HG03521 (cell line): ENCODE results near the gene ACIN1.
"Not testable (repeated sequence)": the region's sequence is repeated elsewhere in the genome, so short reads cannot be mapped to it uniquely, and the experiment has no call there.

Experiments used
- ATAC-seq: cut with Tn5 transposase; IDR thresholded peaks from one replicate; pipeline ENCODE4 v1.9.1; 2021; ENCODE audit warnings: mild to moderate bottlenecking, moderate library complexity; ENCODE audit not compliant: unreplicated experiment

The ACIN1 gene

DNA sequence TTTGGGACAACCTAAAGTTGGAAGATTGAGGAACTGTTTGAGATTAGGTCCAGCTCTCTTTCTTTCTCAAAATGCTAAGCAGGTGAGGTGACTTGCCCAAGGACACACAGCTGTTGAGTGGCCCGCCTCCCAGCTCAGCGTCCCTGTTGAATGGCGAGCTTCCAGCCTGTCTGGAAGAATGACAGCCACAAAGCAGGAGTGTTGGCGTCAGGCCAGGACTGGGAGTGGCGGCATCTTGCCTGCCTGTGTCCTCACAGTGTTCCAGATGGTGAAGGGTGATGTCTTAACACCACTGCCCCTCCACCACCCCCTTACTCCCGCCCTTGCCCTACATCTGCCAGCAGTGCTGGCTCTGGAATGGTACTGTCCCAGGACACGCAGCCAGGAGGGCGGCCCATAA is 28.5 kb upstream of the ACIN1 start:
- ATAC-seq = no peak

DNA sequence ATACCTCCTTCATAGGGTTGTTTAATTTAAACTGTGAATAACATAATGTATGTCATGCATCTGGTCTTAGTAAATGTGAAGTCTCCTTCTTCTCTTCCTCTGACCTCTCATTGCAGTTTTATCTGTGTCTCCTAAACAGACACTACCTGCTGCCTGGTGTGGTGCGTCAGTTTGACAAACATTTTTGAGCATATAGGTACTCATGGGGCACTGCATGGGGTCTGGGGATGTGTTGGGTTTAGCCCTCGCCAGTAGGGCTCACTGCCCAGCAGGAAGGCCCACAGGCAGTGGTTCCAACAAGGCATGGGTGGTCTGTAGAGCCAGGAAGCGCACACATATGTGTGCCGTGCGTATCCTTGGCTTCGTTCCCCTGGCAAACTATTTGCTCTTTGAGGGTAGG is 27.1 kb upstream of the ACIN1 start:
- no peak for ATAC-seq

DNA sequence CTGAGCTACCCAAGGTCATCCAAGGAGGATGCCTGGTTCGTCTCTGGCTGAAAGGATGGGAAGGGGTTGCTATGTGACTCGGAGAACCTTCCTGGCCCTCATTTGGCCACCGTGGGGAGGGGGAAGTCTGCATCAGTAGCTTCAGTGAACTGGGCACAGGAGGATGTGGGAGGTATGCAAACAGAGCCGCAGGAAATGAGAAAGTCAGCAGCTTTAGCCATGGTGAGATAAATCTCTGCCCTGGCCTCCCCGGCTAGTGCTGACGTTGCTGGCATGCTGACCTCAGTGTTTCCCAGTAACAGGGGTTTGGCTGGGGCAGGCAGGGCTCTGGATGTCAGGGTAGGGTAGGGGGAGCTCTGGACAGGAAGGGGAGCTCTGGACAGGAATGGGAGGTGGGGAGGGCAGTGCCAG is 26.4 kb upstream of the ACIN1 start:
- ATAC-seq = no peak

DNA sequence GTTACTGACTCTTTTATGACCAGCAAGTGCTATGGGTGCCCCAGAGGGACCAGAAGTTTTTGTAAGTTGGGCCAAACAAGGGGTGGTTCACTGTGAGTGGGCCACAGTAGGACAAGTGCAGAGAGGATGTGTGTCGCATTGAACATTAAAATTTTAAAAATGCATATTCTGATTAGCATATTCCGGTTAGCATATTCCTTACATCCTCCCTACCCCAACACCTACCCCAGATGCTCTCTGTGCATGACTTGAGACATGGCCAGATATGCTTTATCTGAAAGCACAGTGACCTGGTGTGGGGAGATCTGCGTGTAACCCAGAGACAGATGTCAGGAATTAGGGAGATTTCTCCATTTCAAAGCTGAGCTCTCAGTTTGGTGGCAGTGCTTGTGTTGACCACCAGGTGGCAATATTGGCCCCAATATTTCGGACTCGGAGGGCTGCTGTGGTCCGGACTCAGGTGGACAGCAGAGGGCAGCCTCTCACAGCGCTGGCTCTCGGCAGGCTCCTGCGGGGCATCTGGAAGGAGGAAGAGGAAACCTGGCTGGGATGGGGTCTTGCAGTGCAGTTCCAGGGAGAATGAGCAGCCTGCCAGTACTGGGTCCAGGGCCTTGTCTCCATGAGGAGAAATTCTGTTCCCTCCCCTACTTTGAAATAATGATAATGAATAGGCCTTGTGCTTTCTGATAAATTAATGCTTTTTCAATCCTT is 25.8 kb upstream of the ACIN1 start:
- peak; percentile 72 for ATAC-seq

DNA sequence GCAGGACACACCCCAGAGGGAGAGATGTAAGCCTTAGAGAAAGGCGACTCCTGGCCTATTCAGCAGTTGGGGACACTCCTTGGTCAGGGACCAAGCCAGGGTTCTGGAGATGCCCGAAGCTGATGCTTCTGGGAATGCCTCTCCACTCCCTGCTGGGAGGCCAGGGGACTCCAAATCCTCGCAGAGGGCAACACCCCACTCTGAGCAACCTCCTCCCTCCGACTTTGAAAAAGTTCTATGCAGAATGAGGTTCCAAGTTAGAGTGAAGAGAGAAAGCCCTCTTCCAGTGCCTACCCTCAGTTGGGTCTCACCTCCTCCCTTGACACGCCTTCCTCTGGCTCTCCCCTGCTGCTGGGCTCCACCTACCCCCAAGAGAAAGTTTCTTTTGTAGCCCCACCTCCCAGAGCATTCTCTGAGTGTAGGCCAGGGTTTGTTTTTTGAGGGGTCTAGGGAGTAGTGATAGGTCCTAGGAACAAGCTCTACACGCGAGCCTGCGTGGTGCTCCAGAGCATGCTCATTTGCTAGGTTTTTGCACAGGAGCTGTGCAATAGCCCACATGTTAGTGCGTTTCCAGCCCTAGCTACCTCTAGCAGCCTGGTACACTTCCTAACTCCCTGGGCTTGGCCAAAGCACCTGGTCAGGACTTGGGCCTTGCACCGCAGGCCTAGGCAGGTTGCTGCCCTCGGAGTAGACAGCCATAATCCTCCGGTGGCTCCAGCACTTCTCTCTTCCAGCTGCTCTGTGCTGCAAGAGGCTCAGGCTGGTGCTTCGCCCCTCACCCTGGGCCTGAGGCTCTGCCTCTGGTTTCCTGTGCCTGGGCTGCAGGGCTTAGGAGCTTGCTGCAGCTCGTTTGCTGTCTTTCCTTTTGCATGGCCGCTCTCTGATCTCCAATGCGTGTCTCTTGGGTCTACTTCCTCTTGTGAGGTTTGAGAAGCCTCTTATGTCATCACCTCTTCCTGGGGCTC is 24.7 kb upstream of the ACIN1 start:
- no peak for ATAC-seq

DNA sequence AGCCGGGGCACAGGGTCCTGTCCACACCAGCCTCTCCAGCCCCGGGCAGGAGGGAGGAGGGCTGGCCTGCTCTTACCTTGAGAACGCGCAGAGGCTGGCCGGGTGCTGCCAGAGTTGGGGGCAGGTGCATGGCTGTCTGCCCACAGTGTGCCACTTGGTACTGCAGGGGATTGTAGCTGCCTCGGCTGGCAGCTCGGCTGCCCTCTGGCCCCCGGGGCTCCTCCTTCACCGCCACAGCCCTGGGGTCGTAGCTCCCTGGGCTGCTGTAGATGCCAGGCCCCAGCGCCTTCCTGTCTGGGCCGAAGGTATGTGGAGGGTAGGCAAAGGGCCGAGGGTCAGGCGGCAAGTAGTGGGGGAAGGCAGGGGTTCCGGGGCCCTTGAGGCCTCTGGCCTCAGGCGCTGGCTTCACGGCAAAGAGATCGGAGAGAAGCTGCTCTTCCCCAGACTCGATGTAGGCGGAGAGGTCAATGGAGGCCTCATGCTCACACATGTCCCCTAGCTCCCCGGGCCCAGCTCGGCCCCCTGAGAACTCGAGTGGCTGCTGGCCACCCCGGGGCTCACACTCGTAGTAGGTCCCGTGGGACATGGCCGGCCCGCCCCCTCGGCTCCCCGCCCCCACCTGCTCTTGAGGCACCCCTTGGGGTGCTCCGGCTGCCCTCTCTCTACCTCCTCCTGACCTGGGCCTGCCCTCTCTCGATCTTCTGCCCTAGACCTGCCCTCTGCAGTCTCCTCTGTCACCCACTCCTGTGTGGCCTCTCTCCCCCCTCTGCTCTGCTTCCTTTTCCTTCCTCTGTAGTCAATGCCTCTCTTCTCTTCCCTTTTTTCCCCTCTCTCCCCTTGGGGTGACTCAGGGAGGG is 23.8 kb upstream of the ACIN1 start, which contains the start of gene CEBPE:
CEBPE (minus strand) TSS at position 750 of the 857 bp plus-strand sequence; CDS start at position 586, 164 bp downstream.
- ATAC-seq = no peak

DNA sequence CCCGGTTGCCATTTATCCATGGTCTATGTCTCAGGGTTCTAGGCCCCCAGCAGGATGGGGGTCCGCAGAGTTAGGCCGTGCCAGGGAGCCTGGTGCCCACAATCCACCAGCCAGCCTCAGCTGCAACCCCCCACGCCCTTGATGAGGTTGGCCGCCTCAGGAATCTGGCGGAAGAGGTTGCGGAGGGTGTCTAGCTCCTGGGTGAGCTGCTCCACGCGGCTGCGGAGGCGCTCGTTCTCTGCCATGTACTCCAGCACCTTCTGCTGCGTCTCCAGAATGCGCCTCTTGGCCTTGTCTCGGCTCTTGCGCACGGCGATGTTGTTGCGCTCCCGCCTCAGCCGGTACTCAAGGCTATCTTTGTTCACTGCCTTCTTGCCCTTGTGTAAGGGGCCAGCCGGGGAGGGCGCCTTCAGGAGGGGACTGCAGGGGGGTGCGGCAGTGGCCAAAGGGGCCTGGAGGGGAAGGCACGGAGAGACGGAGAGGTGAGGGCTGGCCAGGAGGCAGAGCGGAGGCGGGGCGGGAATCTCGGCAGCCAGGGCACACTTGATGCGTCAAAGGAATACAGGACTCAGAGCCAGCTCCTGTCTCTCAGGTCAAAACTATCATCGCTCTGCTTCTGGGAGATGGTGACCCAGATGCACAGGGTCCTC is 22.6 kb upstream of the ACIN1 start:
- no peak for ATAC-seq

DNA sequence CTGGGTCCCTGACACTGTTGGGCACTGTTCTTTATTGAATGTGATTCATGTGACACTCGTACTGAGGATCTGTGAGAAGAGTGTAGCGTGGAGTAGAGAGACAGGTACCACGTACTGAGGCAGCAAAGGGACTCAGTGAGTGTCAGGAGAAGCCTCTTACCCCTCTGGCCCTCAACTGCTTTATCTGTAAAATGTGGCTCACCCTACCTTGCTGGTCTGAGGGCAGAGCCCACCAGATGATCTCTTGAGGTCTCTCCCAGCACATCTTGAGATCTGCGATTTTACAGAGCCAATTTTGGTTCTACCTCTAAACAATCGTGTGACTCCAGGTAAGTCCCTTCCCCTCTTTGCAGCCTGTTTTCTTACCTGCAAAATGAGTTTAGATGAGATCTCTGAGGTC is 21.0 kb upstream of the ACIN1 start:
- ATAC-seq = no peak

DNA sequence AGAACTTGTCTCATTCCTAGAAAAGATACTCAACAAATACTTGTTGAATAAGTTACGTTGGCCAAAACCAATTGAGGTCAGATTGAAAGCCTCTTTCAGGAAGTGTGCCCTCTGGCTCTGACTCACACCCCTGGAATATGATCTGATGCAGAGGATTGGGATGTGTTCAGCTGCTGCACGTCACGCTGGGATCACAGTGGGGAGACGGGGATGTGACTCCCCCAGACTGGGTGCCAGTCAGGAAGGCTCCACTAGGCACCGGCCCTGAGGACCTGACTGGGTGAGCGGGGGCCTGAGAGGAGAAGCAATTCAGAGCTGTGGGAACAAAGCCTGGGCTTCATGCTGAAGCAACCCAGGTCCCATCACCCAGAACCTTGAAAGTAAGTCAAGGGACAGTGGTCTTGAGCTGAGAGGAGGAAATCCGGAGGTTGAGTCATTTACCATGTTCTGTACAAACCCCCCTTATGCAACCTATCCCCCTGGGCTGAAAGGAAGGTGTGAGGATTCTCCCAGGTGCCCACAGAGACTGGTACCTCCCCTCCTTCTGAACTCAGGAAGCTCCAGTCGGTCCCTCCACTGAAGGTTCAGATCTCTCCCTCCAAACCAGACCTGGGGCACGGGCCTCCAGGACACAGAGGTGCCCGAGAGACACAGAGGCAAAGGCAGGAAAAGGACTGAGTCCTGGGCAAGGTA is 20.2 kb upstream of the ACIN1 start:
- no peak for ATAC-seq

DNA sequence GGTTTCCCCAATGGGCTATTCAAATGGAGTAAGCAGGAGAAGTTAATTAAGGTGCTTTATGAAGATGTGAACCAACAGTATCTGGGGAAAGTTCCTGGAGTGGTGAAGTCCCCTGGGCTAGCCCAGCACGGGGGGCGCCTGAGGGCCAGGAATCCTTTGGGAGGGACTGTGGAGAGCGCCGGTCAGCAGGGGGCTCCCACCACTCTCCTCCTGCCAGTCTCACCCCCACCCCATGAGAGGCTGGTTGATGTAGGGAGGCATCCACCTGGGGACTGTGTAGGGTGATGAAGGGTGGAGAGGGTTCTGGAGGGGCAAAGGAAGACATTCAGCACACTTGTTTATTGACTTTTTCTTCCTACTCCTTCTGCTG is 19.7 kb upstream of the ACIN1 start:
- ATAC-seq = no peak

DNA sequence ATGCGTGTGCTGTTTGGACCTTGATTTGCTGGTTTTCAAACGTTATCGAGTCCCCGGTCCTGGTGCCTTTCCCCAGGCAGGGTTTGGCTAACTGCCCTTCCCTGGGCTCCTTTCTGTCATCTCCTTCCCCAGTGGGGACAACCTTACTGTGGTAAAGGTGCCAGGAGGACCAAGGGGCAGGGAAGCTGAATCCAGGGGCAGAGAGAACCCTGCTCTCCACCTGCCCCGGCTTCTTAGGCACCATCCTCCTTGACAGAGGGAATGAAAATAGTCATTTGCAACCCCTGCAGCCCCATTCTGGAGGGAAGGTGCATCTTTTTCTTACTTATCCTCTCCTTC is 19.2 kb upstream of the ACIN1 start:
- ATAC-seq = no peak

DNA sequence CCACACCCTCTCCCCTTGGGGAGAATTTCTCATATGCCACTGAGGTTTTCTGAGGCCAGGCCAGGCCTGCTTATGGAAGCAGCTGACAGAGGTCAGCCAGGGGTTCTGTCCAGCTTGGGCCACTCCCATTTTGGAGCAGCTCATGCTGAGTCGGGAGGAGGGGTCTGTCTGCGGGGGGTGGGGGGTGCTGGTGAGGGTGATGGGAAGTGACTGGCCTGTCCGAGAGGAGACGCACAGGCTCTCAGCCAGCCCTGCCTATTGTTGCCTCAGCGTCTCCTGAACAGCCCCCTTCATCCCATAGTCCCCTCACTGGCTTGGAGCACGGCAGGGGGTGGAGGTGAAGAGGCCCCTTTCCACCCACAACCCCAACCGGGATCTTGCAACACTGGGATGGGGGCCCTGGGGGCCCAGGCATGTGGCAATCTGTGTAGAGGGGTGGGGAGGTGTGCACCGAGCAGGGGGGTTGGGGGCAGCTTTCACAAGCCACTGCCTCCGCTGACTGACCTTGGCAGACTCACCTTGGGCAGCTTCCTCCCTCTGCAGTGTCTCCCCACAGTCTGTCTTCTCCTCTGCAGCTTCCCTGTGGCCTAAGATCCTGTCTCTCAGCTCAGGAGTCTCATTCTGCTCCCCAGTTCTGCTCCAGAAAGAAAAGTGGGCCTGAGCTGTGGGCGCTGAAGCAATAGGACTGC is 18.6 kb upstream of the ACIN1 start:
- ATAC-seq = no peak

DNA sequence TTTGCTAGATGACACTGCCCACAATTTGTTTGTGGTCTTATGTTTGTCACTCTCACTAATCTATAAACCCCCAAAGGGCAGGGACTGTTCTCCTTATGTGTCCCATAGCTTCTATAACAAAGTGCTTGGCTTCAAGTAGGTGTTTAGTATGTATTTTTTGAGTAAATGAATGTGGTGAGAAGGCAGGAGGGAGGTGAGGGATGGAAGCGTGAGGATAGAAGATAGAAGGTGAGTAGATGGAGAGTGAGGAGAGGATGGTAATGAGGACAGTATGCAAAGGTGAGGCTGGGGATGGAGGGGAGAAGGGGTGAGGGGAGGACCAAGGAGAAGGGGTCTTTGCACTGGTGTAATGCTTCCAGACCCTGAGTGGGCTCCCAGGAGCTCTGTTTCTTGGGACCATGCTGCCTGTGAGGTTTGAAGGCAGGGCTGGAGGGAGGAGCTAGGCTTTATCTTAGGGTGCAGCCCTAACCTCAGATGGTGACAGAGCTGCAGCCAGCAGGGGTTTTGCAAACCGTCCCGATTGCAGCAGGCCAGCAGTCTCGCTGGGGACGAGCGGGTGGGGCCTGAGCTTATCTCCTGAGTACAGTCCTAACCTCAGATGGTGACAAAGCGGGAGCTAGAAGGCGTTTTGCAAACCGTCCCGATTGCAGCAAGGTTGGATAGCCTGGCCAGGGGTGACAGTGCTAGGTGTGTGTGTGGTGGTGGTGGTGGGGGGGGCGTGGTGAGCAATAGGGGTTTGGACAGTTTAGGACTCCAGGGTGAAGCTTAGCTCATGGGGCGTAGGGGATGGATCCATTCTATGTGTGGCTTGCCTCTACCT is 17.6 kb upstream of the ACIN1 start:
- no peak for ATAC-seq

DNA sequence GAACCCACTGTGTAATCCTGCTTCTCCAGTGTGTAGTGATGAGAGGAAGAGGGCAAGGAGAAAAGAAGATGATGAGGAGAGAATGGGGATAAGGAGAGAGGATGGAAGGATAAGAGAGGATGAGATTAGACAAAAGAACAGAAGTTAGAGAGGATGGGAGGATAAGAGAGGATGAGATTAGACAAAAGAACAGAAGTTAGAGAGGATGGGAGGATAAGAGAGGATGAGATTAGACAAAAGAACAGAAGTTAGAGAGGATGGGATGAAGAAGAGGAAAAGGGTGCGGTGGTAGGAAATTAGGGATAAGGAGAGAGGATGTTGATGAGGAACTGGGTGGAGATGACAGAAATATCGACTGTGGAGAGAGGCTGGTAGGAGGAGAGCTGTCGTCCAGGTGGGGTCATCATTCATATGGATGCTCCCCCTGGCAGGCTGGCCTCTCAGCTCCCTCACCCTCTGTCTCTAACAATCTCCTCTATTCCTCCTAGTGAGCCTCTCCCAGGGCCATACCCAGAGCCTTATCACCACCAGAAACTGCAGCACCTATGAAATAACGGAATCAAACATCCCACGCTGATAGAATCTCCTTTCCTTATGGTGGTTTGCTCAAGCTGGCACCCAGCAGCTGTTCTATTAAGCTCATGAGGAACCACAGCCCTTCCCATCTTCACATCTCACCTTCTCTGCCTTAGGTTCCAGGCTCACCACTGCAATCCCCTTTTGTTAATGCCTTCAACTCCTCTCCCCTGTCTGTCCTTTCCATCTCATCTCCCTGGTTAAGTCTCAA is 15.8 kb upstream of the ACIN1 start:
- ATAC-seq = no peak

DNA sequence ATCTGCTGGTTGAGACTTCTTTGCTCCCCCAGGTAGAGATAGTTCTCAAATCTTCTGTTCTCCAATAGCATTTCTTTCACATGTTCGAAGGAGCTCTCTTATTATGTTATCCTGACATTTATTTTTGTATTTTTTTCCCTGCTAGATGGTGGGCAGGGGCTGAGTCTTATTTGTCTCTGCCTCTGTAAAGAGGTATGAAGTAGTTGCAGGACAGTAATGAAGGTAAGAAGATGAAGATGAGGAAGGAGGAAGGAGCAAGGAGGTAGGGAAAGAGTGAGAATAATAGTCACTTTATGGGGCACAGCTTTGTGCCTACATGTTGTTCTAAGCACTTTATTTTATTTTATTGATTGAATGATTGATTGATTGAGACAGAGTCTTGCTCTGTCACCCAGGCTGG is 14.8 kb upstream of the ACIN1 start:
- ATAC-seq = no peak

DNA sequence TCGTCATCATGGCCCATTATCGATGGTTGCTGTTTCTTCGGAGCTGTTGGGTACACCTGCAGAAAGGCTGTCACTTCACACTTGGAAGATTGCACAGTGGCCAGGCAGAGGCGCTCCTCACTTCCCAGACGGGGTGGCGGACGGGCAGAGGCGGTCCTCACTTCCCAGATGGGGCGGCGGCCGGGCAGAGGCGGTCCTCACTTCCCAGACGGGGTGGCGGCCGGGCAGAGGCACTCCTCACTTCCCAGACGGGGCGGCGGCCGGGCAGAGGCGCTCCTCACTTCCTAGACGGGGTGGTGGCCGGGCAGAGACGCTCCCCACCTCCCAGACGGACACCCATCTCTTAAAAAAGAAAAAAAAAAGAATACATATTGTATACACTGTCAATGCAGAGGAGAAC is 13.2 kb upstream of the ACIN1 start:
- not testable (repeated sequence) for ATAC-seq

DNA sequence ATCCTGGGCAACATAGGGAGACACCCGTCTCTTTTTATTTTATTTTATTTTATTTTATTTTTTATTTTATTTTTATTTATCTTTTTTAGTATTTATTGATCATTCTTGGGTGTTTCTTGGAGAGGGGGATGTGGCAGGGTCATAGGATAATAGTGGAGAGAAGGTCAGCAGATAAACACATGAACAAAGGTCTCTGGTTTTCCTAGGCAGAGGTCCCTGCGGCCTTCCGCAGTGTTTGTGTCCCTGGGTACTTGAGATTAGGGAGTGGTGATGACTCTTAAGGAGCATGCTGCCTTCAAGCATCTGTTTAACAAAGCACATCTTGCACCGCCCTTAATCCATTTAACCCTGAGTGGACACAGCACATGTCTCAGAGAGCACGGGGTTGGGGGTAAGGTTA is 12.7 kb upstream of the ACIN1 start:
- not testable (repeated sequence) for ATAC-seq

DNA sequence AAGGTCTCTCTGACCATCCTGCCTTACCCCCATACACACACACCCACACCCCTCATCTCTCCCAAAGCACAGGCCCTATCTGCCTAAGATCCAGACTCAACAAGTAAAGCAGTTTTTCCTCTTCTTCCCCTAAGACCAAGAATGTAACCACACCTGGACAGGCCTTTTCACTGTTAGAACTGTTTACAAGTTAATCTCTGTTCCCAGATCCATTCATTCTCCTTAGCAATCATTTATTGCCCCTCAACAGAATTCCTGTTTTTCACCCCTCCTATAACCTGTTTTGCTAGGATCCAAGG is 11.8 kb upstream of the ACIN1 start:
- ATAC-seq = no peak
